IMR-90 (cell line): ENCODE data around the gene TTC21A. TPM values are rescaled to one million over a fixed set of nuclear protein-coding genes. Genes with fewer than 3 reads are reported as not detected.

Experiments used
- ATAC-seq: fragments of 200-7000 bp; cut with Tn5 transposase; 2 replicates; pipeline ENCODE4 v1.9.1; 2020; ENCODE audit warnings: low read depth, mild to moderate bottlenecking, moderate library complexity
- BruUV-seq: library from RNA; stranded (reverse); fragments of 400-500 nt; replicated peaks from 2 replicates; lab custom pipeline; 2021; lab: Mats Ljungman, UMichigan
- CTCF ChIA-PET: fragments of 300-600 bp; formaldehyde crosslinking; extraction: SDS; loops from one replicate; lab custom pipeline; 2021; ENCODE audit warnings: antibody characterized with exemption; lab: Yijun Ruan, JAX
- POLR2A ChIA-PET: fragments of 300-600 bp; sonication (Branson Sonifier 250); formaldehyde crosslinking; loops from one replicate; lab custom pipeline; 2022; ENCODE audit warnings: antibody characterized with exemption; ENCODE audit not compliant: unreplicated experiment; lab: Charles Lee
- DNase-seq: peaks from one replicate; pipeline ENCODE4 v3.0.0; 2013
- H2AFZ ChIP-seq: replicated peaks from 2 replicates; pipeline ENCODE3; 2013; ENCODE audit warnings: low read length, mild to moderate bottlenecking; ENCODE audit not compliant: poor library complexity
- H2AK5ac ChIP-seq: 2 replicates; pipeline ENCODE4 v1.6.1; 2013; ENCODE audit warnings: low read depth, low read length, inconsistent platforms
- H2AK9ac ChIP-seq: replicated peaks from 2 replicates; pipeline ENCODE3; 2013; ENCODE audit warnings: mild to moderate bottlenecking, low read depth, low read length, moderate library complexity; ENCODE audit not compliant: poor library complexity
- H2BK120ac ChIP-seq: 2 replicates; pipeline ENCODE4 v1.6.1; 2013; ENCODE audit warnings: low read depth, low read length, inconsistent platforms
- H2BK15ac ChIP-seq: 3 replicates; pipeline ENCODE4 v1.6.1; 2013; ENCODE audit warnings: low read depth, low read length, inconsistent platforms
- H2BK20ac ChIP-seq: 2 replicates; pipeline ENCODE4 v1.6.1; 2013; ENCODE audit warnings: low read depth, mild to moderate bottlenecking, inconsistent platforms, low read length, moderate library complexity
- H2BK5ac ChIP-seq: 2 replicates; pipeline ENCODE4 v1.6.1; 2013; ENCODE audit warnings: mild to moderate bottlenecking, low read depth, low read length, inconsistent platforms; ENCODE audit not compliant: poor library complexity, severe bottlenecking
- H3K14ac ChIP-seq: replicated peaks from 2 replicates; pipeline ENCODE4 v1.6.1; 2013; ENCODE audit warnings: low read depth, low read length, inconsistent platforms
- H3K18ac ChIP-seq: 2 replicates; pipeline ENCODE4 v1.6.1; 2013; ENCODE audit warnings: low read depth, low read length, control low read depth
- H3K23ac ChIP-seq: 2 replicates; pipeline ENCODE4 v1.6.1; 2013; ENCODE audit warnings: low read depth, low read length, inconsistent platforms
- H3K27ac ChIP-seq: 2 replicates; pipeline ENCODE4 v1.5.1; 2013; ENCODE audit warnings: mild to moderate bottlenecking, control low read depth, low read length; ENCODE audit not compliant: insufficient read depth
- H3K27me3 ChIP-seq: 2 replicates; pipeline ENCODE4 v1.6.1; 2013; ENCODE audit warnings: low read length; ENCODE audit not compliant: control insufficient read depth, insufficient read depth
- H3K36me3 ChIP-seq: 2 replicates; pipeline ENCODE4 v1.6.1; 2013; ENCODE audit warnings: low read length, mixed read lengths; ENCODE audit not compliant: control insufficient read depth, insufficient read depth
- H3K4ac ChIP-seq: 2 replicates; pipeline ENCODE4 v1.6.1; 2013; ENCODE audit warnings: low read depth, low read length, inconsistent platforms
- H3K4me1 ChIP-seq: 2 replicates; pipeline ENCODE4 v1.6.1; 2013; ENCODE audit warnings: low read length, mixed read lengths; ENCODE audit not compliant: control insufficient read depth, insufficient read depth
- H3K4me2 ChIP-seq: 2 replicates; pipeline ENCODE4 v1.6.1; 2013; ENCODE audit warnings: low read depth, mild to moderate bottlenecking, control low read depth, low read length, moderate library complexity
- H3K4me3 ChIP-seq: 2 replicates; pipeline ENCODE4 v1.5.1; 2013; ENCODE audit warnings: low read depth, mild to moderate bottlenecking, control low read depth, low read length, moderate library complexity; ENCODE audit not compliant: insufficient read depth
- H3K56ac ChIP-seq: 2 replicates; pipeline ENCODE4 v1.6.1; 2013; ENCODE audit warnings: low read length, inconsistent platforms; ENCODE audit not compliant: insufficient read depth; ENCODE audit errors: extremely low read depth
- H3K79me1 ChIP-seq, 2 experiments: 2 replicates each; pipeline ENCODE4 v1.6.1; 2013; ENCODE audit warnings: low read length in 2 of 2, inconsistent platforms in 1 of 2, low read depth in 1 of 2
- H3K9ac ChIP-seq: 2 replicates; pipeline ENCODE4 v1.6.1; 2013; ENCODE audit warnings: low read depth, low read length, control low read depth
- H3K9me1 ChIP-seq: 2 replicates; pipeline ENCODE4 v1.6.1; 2013; ENCODE audit warnings: low read length, inconsistent platforms; ENCODE audit not compliant: insufficient read depth
- H3K9me3 ChIP-seq: 2 replicates; pipeline ENCODE4 v1.6.1; 2013; ENCODE audit warnings: low read length; ENCODE audit not compliant: control insufficient read depth, insufficient read depth
- H4K20me1 ChIP-seq: 2 replicates; pipeline ENCODE4 v1.6.1; 2013; ENCODE audit warnings: low read length, inconsistent platforms; ENCODE audit not compliant: insufficient read depth
- H4K5ac ChIP-seq: 2 replicates; pipeline ENCODE4 v1.6.1; 2013; ENCODE audit warnings: mild to moderate bottlenecking, low read depth, low read length, control low read depth
- H4K8ac ChIP-seq, 2 experiments: 2 replicates each; pipeline ENCODE4 v1.6.1; 2013; ENCODE audit warnings: low read depth in 2 of 2, low read length in 2 of 2, control low read depth in 1 of 2, inconsistent platforms in 1 of 2
- H4K91ac ChIP-seq: 2 replicates; pipeline ENCODE4 v1.6.1; 2013; ENCODE audit warnings: low read depth, low read length, inconsistent platforms; ENCODE audit not compliant: insufficient read depth
- POLR2A ChIP-seq: IDR thresholded peaks from 2 replicates; pipeline ENCODE4 v1.6.1; 2012; ENCODE audit warnings: mild to moderate bottlenecking, low read depth, low read length
- WGBS, 2 experiments: methylation state at CpG; one replicate each; pipeline versions ENCODE4 v1.1.5 to v1.1.7; 2013; ENCODE audit warnings: missing lambda C conversion rate in 2 of 2; ENCODE audit not compliant: insufficient read length in 1 of 2; ENCODE audit errors: extremely low coverage in 2 of 2; 5-methylcytosine and 5-hydroxymethylcytosine counted together
- dilution Hi-C: fragments of 300-500 bp; cut with HindIII; formaldehyde crosslinking; loops from one replicate; pipeline ENCODE4 v1.14.3; 2018; ENCODE audit warnings: low sequenced_read_pairs; ENCODE audit not compliant: unreplicated experiment
- in situ Hi-C: fragments of 300-500 bp; cut with MboI; formaldehyde crosslinking; loops from 3 replicates; pipeline ENCODE4 v1.14.3; 2019; ENCODE audit warnings: low sequenced_read_pairs, inconsistent platforms, mixed read lengths
- intact Hi-C: fragments of 100-400 bp; cut with micrococcal nuclease; formaldehyde crosslinking; loops from 2 replicates; pipeline ENCODE4 v1.10.0; 2022
- polyA plus RNA-seq, 3 experiments: library from polyadenylated mRNA; depleted of rRNA; stranded (reverse); fragments of >200 nt; gene quantifications; 2 replicates each; pipeline ENCODE4 v1.2.3, GENCODE V29; 2012; ENCODE audit warnings: low replicate concordance in 1 of 3
- total RNA-seq: library from RNA; depleted of rRNA; stranded (reverse); fragments of >200 nt; gene quantifications from 2 replicates; pipeline ENCODE4 v1.2.3, GENCODE V29; 2012
- TF ChIP-seq, protein P1 (sequence below): conservative IDR thresholded peaks from 2 replicates; pipeline ENCODE4 v1.5.1; 2012; ENCODE audit warnings: mild to moderate bottlenecking, low read depth, low read length, improper control_type of control experiment

TTC21A gene
- total and polyA plus RNA-seq, 2 of the 4 experiments (the other 2 are of a cell fraction), result 0.90 to 1.8 TPM

DNA sequence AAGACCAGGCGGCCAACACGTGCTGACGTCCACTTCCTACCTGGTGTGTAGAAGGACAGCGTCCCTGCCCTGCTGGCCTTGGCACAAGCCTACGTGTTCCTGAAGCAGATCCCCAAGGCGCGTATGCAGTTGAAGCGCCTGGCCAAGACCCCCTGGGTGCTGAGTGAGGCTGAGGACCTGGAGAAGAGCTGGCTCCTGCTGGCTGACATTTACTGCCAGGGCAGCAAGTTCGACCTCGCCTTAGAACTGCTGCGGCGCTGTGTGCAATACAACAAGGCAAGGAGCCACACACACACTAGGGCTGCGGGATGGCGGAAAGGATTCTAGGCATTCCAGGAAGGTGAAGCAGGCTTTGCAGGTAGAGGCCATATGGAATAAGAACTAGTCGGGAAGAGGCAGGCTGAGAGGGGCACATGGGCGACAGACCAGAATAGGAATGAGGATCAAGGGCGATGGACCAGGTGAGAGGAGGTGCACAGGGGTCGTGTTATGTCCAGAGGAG is 30.0 kb downstream of the TTC21A start:
- Histone ChIP-seq H3K4me2 (no peak overlapping the region), H4K20me1 (peaks cover 46% of the 10 kb centered on the region), H2AFZ (no peak overlapping the region), H3K4ac (no peak overlapping the region), H2BK15ac (no peak overlapping the region), H2BK5ac (no peak overlapping the region), H3K79me1 (peaks cover 6 to 39% of the 10 kb centered on the region in 2 experiments), H4K5ac (no peak overlapping the region), H3K9me1 (peaks cover 24% of the 10 kb centered on the region), H3K9ac (no peak overlapping the region), H3K9me3 (no peaks in the 10 kb centered on the region), H3K14ac (no peak overlapping the region), H3K4me3 (no peak overlapping the region), H2AK9ac (no peak overlapping the region), H3K27ac (no peak overlapping the region), H2BK120ac (no peak overlapping the region), H2AK5ac (no peak overlapping the region), H3K36me3 (peaks cover 16% of the 10 kb centered on the region), H3K23ac (no peak overlapping the region), H2BK20ac (no peak overlapping the region), H3K27me3 (no peaks in the 10 kb centered on the region), H3K56ac (no peak overlapping the region), H3K18ac (no peak overlapping the region), H4K91ac (no peak overlapping the region), H3K4me1 (peaks cover 23% of the 10 kb centered on the region), H4K8ac (no peak overlapping the region)
- 0 out of 2 replicates have a peak, but pooled peaks have one; percentile 9 for TF ChIP-seq POLR2A
- TF ChIP-seq, protein P1, sequence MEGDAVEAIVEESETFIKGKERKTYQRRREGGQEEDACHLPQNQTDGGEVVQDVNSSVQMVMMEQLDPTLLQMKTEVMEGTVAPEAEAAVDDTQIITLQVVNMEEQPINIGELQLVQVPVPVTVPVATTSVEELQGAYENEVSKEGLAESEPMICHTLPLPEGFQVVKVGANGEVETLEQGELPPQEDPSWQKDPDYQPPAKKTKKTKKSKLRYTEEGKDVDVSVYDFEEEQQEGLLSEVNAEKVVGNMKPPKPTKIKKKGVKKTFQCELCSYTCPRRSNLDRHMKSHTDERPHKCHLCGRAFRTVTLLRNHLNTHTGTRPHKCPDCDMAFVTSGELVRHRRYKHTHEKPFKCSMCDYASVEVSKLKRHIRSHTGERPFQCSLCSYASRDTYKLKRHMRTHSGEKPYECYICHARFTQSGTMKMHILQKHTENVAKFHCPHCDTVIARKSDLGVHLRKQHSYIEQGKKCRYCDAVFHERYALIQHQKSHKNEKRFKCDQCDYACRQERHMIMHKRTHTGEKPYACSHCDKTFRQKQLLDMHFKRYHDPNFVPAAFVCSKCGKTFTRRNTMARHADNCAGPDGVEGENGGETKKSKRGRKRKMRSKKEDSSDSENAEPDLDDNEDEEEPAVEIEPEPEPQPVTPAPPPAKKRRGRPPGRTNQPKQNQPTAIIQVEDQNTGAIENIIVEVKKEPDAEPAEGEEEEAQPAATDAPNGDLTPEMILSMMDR, result no peak
- no TSS peak for BruUV-seq
- ChIA-PET CTCF (no interaction called here), POLR2A (no interaction called here)
- in situ Hi-C loops (no loop called here), dilution Hi-C loops (no loop called here), intact Hi-C loops (no loop called here)
- no peak for DNase-seq
- 98% methylated on average over 14 of the region's 18 CpGs; no CpG with 5 or more reads in 1 of the 2 experiments for WGBS, 2 experiments
- ATAC-seq, result no peak
